Panc1 (cell line): ENCODE data around the gene AMIGO2.

Experiments used
- POLR2AphosphoS5 ChIP-seq: IDR thresholded peaks from 2 replicates; pipeline ENCODE4 v1.6.1; 2012; ENCODE audit warnings: mild to moderate bottlenecking, low read depth, low read length, moderate library complexity
- TCF7L2 ChIP-seq: IDR thresholded peaks from 2 replicates; pipeline ENCODE4 v1.6.1; 2011; ENCODE audit warnings: mild to moderate bottlenecking, low read depth, low read length, inconsistent platforms
- TF ChIP-seq, protein P1 (sequence below): fragments of 450-650 bp; IDR thresholded peaks from 2 replicates; pipeline ENCODE4 v1.5.1; 2017; ENCODE audit warnings: mild to moderate bottlenecking
- TF ChIP-seq, protein P2 (sequence below), 2 experiments: IDR thresholded peaks; 2 replicates each; pipeline ENCODE4 v1.6.1; 2011 to 2012; ENCODE audit warnings: low read depth in 2 of 2, control low read depth in 1 of 2, low read length in 1 of 2, mild to moderate bottlenecking in 1 of 2, moderate library complexity in 1 of 2; ENCODE audit not compliant: insufficient read depth in 1 of 2

DNA sequence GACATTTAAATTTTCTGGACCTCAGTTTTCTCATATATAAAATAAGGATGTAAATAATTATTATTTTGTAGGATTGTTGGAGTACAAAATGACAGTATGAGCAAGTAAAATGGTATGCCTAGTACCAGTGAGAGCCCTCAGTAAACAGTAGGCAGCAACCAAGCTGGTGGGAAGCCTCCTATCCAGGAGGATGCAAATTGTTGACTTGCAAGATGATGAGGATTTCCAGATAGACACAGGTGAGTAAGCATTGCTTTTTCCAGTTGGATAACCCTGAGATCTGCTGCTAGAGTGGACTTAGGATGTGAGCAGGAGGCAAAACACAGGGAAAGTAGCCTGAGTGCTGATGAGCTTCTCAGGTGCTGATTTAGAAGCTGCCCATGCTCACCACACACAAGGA, 28.2 kb upstream of the AMIGO2 start:
- TF ChIP-seq, protein P1, sequence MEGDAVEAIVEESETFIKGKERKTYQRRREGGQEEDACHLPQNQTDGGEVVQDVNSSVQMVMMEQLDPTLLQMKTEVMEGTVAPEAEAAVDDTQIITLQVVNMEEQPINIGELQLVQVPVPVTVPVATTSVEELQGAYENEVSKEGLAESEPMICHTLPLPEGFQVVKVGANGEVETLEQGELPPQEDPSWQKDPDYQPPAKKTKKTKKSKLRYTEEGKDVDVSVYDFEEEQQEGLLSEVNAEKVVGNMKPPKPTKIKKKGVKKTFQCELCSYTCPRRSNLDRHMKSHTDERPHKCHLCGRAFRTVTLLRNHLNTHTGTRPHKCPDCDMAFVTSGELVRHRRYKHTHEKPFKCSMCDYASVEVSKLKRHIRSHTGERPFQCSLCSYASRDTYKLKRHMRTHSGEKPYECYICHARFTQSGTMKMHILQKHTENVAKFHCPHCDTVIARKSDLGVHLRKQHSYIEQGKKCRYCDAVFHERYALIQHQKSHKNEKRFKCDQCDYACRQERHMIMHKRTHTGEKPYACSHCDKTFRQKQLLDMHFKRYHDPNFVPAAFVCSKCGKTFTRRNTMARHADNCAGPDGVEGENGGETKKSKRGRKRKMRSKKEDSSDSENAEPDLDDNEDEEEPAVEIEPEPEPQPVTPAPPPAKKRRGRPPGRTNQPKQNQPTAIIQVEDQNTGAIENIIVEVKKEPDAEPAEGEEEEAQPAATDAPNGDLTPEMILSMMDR: no peak
- TF ChIP-seq, protein P2, sequence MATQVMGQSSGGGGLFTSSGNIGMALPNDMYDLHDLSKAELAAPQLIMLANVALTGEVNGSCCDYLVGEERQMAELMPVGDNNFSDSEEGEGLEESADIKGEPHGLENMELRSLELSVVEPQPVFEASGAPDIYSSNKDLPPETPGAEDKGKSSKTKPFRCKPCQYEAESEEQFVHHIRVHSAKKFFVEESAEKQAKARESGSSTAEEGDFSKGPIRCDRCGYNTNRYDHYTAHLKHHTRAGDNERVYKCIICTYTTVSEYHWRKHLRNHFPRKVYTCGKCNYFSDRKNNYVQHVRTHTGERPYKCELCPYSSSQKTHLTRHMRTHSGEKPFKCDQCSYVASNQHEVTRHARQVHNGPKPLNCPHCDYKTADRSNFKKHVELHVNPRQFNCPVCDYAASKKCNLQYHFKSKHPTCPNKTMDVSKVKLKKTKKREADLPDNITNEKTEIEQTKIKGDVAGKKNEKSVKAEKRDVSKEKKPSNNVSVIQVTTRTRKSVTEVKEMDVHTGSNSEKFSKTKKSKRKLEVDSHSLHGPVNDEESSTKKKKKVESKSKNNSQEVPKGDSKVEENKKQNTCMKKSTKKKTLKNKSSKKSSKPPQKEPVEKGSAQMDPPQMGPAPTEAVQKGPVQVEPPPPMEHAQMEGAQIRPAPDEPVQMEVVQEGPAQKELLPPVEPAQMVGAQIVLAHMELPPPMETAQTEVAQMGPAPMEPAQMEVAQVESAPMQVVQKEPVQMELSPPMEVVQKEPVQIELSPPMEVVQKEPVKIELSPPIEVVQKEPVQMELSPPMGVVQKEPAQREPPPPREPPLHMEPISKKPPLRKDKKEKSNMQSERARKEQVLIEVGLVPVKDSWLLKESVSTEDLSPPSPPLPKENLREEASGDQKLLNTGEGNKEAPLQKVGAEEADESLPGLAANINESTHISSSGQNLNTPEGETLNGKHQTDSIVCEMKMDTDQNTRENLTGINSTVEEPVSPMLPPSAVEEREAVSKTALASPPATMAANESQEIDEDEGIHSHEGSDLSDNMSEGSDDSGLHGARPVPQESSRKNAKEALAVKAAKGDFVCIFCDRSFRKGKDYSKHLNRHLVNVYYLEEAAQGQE (IDR thresholded peaks at IDR 0.05; ENCODE audit: insufficient read depth in 1 of 2, low read depth in 2 of 2, low read length in 1 of 2): no peak
- TF ChIP-seq POLR2AphosphoS5: no peak
- TF ChIP-seq TCF7L2: no peak
